GM12892 (cell line): ENCODE measurements around the gene DOK6.

ENCODE experiments used
- DNase-seq: peaks from one replicate; pipeline ENCODE4 v3.0.0; 2011; ENCODE audit not compliant: insufficient read length
- FAIRE-seq: peaks from 2 replicates; lab custom pipeline; 2011; peaks lifted over from hg19 to GRCh38; lab: Jason Lieb, UNC
- POLR2A ChIP-seq: IDR thresholded peaks from 2 replicates; pipeline ENCODE4 v1.6.1; 2011; ENCODE audit warnings: low read depth, low read length, control low read depth
- POLR2AphosphoS5 ChIP-seq: IDR thresholded peaks from 2 replicates; pipeline ENCODE4 v1.6.1; 2011; ENCODE audit warnings: low read depth, low read length, control low read depth
- TAF1 ChIP-seq: IDR thresholded peaks from 2 replicates; pipeline ENCODE4 v1.6.1; 2011; ENCODE audit warnings: low read depth, mild to moderate bottlenecking, control low read depth, low read length, borderline replicate concordance

DOK6 gene

DNA sequence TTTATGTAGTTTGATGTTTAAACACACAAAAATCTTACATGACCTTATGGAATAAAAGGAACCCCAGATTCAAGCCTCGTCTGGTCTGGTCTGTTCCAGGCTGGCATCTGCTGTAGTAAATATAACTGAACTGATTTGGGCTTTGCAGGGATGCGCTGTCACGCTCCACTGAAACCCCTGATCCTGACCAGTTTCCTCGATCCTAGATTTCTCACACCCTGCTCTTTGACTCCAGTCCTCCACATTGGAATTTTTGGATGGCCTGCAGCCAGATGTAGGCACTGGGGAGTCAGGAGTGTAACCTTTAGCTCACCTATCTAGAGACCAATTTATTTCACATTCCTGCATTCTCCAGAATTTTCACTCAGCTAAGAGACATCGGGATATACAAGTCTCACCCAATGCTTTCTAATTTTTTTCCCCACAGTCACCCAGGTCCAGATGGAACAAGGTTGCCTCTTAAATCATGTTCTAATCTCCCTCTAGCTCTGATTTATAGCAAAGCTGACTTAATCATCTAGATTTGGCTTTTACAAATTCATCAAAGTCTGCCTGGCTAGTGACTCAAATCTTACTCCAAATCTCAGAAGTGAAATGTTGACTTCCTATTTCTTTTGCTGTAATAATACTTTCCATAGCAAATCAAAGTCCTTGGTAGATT is 327.4 kb downstream of the DOK6 start:
- no peak for TF ChIP-seq POLR2A
- no peak for TF ChIP-seq TAF1
- TF ChIP-seq POLR2AphosphoS5, result no peak
- FAIRE-seq (no peak), DNase-seq (no peak)

DNA sequence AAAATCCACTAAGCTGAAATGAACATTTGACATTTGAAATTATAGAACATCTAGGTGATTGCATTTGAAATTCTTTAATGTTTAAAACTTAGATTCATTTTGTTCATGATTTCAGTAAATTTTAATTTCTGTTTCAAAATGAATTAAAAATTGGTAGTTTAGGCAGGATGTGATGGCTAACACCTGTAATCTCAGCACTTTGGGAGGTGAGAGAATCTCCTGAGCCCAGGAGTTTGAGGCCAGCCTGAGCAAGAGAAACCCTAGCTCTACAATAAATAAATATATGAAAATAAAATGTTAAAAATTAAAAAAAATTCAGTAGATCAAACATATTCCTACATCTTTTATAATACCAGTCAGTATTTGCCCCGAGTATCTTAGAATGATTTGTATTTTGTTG is 330.0 kb downstream of the DOK6 start:
- TF ChIP-seq POLR2AphosphoS5 (no peak), TAF1 (no peak), POLR2A (no peak)
- no peak for FAIRE-seq
- DNase-seq, result no peak

DNA sequence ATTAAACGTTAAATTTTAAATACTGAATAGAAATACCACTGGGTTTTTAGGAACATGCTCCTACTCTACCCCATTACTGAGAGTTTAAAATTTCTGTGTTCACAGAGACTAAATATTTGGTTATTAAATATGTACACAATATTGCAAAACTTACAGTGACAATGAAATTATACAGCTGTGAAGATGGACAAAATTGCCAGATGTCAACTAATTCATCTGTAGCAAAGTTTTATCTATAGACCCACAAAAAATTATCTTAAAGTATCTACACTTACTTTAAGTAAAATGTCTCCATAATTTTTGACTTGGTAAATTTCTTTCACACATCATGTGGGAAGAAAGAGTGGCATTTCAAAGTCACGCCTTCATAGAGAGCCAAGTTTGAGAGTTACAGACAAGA is 333.8 kb downstream of the DOK6 start:
- DNase-seq (no peak), FAIRE-seq (no peak)
- TF ChIP-seq POLR2A (no peak), TAF1 (no peak), POLR2AphosphoS5 (no peak)

DNA sequence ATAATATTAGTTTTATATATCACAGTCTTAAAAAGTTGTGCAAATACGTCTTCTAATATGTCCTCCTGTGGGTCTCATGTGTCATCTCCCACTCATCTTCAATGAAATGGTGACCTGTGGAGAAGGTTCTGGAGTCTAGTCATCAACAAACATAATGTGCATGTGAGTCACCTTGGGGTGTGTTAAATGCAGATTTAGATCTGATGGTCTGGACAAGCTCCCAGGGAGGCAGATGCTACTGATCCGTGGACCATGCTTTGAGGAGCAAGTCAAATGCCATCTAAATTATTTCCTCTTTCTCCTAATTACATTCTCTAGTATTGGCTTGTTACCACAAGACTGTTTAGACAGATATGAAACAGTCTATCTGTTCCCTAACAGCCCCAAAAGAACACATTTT is 336.0 kb downstream of the DOK6 start:
- DNase-seq (no peak), FAIRE-seq (no peak)
- TF ChIP-seq POLR2A (no peak), TAF1 (no peak), POLR2AphosphoS5 (no peak)

DNA sequence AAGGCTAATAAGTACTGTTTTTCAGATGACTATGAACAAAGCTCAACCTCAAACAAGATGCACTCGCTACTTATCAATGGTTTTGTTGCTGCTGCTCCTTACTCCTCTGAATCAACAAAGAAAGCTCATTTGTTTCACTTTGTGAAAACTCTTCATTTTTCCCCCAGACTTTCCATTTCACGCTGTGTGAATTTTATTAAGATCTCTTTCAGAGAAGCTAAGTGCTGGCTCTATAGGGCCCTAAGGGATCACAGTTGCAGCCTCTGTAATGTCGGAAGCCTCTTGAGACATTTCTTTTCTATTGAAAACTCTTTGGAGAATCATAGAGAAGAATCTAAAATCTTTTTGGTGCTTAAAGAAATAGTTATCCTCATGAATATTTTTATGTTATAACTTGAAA is 337.2 kb downstream of the DOK6 start:
- FAIRE-seq (no peak), DNase-seq (no peak)

DNA sequence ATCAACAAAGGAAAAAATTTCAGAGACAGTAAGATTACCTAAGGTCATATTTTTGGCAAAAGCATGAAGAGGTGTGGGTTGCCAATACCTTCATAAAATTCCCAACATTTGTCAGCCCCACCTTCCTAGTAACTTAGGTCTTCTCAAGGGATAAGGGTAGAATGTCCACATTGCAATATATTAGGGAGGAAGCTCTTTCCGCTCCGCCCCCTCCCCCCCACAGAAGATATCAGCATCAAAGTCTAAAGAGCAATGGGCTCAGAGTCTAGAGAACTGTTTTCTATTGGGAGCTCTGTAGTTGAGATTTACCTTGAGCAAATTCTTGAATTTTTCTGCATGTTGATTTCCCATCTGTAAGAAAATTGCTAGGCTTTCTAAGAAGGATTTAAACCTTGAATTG is 346.7 kb downstream of the DOK6 start:
- DNase-seq, result no peak
- no peak for FAIRE-seq
- TF ChIP-seq POLR2A (no peak), POLR2AphosphoS5 (no peak), TAF1 (no peak)

More for the DNA sequence above, 337.2 kb downstream of the DOK6 start:
- no peak for TF ChIP-seq TAF1

DNA sequence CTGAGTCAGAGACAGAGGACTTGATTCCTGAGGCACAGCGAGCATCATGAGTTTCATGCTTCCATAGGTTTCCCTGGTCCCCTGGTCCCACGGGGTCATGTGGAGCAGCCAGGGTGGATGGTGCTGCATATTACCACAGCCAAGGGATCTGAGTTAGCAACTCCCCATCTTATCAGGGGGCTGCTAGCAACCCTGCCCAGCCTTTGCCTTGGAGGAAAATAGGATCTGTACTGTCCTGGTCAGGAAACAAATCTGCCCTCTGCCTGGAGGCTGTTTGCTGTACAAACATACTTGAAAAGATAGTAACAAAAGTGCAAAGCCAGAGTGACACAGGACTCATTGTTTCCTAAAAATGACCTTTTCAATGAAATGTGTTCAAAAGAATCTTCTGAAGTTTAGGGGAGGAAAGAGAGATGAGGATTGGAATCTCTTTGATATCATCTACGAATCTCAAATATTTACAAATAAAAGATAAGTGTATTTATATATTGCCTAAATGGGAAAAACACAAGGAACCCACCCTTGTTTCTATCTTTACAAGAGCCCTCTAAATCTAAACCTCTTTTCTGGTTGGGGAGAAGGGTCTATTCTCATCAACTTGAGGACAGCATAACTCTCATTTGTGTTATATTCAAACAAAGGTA is 352.2 kb downstream of the DOK6 start:
- DNase-seq (no peak), FAIRE-seq (no peak)

DNA sequence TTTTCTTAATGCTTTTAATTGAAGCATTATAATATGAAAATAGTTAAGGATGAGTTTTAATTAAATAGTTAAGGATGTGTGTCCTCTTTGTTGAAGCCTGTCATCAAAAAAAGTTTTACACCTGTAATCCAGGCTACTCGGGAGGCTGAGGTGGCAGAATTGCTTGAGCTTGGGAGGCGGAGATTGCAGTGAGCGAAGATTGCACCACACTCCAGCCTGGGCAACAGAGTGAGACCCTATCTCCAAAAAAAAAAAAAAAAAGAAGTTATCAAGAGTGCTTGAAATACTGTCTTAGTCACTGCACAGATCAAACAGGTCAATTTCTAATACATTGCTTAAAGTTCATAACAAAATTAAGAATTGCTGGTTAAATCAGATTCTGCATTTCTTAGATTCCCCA is 353.4 kb downstream of the DOK6 start:
- DNase-seq (no peak), FAIRE-seq (no peak)
- no peak for TF ChIP-seq POLR2AphosphoS5
- no peak for TF ChIP-seq POLR2A
- TF ChIP-seq TAF1, result no peak

More for the DNA sequence above, 352.2 kb downstream of the DOK6 start:
- TF ChIP-seq POLR2AphosphoS5 (no peak), POLR2A (no peak), TAF1 (no peak)

DNA sequence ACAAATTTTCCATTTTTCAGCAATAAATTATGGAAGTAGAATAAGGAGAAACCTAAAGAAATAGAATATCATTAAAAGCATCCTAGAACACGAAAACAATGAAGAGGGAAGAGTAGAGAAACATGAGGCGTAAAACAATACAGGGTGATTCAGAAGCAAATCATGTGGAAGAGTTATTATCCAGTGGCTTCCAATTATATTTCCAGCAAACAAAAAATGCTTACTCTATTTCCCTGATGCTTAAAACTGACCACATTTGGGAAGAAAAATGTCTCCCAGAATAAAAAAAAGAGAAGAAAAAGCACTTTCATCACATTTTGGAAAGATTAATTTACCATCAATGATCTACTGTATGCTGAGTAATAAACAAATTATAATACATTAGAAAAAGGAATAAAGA is 354.4 kb downstream of the DOK6 start:
- FAIRE-seq, result no peak
- DNase-seq, result no peak
- TF ChIP-seq TAF1 (no peak), POLR2A (no peak)

DNA sequence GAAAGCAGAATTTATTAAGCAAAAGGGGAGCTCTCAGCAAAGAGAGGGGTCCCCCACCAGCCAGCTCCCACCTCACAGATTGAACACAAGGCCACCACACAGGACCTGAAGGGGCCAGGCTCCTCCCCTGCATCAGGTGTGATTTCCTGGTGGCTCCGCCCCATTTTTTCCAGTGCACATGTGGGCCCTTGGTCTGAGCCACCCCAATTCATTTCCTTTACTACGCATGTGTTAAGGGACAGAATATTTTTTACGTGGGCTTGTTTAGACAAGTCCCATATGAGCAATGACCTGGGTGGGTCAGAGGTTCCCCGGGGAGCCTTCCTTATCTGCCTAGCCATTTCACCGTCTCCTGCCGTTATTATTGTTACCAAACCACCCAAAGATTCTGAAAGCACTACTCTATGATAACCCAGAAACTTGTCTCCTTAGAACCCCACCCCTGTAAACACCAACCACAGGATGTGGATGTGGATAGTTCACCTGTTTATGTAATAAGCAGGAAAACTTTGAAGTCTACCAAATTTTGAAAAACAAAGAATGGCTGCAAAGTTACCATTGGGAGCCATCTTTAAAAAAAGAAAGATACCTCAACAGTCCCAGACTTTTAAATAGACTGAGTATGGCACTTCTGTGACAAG is 355.3 kb downstream of the DOK6 start:
- DNase-seq (no peak), FAIRE-seq (no peak)
- no peak for TF ChIP-seq POLR2AphosphoS5
- no peak for TF ChIP-seq POLR2A
- TF ChIP-seq TAF1, result no peak

DNA sequence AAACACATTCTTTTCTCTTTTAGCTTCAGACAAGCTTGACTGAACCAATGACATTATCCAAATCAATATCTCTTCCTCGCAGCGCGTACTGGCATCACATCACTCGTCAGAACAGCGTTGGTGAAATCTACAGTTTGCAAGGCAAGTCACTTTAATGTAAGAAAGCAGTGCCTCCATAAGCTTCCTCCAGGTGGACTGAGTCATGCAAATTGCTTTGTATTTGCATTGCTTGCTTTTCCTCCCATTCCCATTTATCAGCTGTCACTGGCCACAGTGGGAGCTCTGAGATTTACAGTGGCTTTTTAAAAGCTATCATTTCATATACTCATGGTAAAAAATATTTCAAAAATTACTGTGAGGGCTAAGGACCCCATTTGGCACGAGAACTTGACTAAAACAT is 357.0 kb downstream of the DOK6 start:
- DNase-seq, result no peak
- TF ChIP-seq POLR2AphosphoS5, result no peak
- no peak for TF ChIP-seq POLR2A
- no peak for TF ChIP-seq TAF1
- FAIRE-seq, result no peak

DNA sequence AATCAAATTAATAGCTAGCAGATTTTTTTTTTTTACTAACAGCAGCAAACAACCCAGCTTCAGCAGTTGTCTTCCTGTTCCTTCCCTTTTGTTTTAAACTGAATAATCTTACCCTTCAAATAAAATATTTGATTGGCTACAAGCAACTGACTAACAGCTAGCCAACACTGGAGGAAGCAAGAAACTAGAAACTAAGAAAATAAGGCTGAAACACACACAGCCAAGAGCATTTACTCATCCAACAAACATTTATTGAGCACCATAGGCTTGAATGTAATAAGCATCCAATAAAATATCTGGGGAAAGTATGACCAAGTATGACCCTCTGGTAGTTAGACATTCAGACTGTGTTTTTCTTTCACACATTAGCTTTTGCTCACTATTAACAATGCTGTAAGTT is 357.8 kb downstream of the DOK6 start:
- DNase-seq, result no peak
- TF ChIP-seq POLR2AphosphoS5 (no peak), POLR2A (no peak), TAF1 (no peak)
- FAIRE-seq, result no peak

DNA sequence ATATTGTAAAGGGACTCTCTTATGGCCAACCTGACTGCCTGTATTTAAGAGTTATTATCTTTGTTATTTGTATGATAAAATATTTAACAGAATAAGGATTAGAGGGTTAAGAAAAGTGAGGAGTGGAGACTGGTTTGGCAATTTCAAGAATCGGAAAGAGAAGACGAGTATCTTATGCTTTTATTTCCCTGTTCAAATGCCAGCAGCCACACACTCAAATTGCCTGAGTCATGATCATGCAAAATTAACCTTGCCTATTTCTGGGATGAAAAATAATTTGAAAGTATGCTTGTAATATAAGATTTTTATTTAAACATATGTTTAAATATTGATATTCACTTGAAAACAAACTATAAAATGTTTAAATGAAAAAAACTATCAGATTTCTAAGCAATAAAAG is 358.4 kb downstream of the DOK6 start:
- DNase-seq (no peak), FAIRE-seq (no peak)
- TF ChIP-seq POLR2AphosphoS5 (no peak), POLR2A (no peak), TAF1 (no peak)
